22Rv1 (cell line): Measurements from ENCODE around the gene GUCD1.

Experiments
- ZFX ChIP-seq: fragments of 450-650 bp; IDR thresholded peaks from 2 replicates; pipeline ENCODE4 v1.6.1; 2017; ENCODE audit warnings: antibody characterized with exemption, borderline replicate concordance
- TF ChIP-seq, protein P1 (sequence below): fragments of 450-650 bp; IDR thresholded peaks from 2 replicates; pipeline ENCODE4 v1.5.1; 2017; ENCODE audit warnings: mild to moderate bottlenecking

DNA sequence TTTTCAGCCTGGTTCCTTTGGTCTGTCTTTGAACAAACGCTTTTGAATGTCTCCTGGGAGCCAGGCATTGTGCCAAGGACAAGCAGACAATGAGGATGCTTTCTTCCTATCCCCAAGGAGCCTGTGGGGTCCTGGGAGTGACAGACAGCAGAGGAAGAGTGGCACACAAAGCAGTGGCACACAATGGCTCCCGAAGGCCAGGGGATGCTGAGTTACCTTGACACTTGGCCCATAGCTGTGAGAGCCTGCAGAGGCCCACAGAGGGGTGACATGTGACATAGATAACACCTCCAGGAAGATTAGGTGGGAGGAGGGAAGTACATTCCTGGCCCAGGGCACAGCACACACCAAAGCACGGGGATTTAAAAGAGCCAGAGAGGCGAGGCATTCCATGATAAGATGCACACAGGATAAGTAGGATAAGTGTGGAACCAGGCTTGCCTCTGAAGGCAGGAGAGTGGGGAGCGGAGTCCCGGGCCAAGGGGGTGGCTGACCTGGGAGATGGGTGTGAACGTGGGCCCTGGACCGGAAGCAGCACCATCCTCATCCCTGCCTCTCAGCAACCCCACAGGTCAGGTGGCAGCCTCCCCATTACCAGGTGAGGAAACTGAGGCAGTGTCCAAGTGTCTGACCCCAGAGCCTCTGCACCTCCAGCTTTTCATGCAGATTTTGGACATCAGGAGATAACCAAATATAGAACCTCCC lies 53.5 kb downstream of the GUCD1 start:
- TF ChIP-seq, protein P1, sequence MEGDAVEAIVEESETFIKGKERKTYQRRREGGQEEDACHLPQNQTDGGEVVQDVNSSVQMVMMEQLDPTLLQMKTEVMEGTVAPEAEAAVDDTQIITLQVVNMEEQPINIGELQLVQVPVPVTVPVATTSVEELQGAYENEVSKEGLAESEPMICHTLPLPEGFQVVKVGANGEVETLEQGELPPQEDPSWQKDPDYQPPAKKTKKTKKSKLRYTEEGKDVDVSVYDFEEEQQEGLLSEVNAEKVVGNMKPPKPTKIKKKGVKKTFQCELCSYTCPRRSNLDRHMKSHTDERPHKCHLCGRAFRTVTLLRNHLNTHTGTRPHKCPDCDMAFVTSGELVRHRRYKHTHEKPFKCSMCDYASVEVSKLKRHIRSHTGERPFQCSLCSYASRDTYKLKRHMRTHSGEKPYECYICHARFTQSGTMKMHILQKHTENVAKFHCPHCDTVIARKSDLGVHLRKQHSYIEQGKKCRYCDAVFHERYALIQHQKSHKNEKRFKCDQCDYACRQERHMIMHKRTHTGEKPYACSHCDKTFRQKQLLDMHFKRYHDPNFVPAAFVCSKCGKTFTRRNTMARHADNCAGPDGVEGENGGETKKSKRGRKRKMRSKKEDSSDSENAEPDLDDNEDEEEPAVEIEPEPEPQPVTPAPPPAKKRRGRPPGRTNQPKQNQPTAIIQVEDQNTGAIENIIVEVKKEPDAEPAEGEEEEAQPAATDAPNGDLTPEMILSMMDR: no peak
- TF ChIP-seq ZFX: no peak
